ENCODE results near the gene NEK3. TPM values are rescaled to one million over a fixed set of nuclear protein-coding genes. Genes with fewer than 3 reads are reported as not detected.
"Not testable (repeated sequence)": the region's sequence is repeated elsewhere in the genome, so short reads cannot be mapped to it uniquely, and the experiment has no call there.

Gene NEK3
- total RNA-seq = 22.9 to 27.2 TPM (median 24.1 TPM) in 3 replicates

- peak within 1 kb of the TSS; percentile 80 for H3K27ac Mint-ChIP-seq
- H3K4me3 Mint-ChIP-seq = peak within 1 kb of the TSS; percentile 87
- DNase-seq (ENCODE audit: low spot score in 2 of 2, unreplicated experiment in 2 of 2) = peak; percentile 35 to 64
- H3K36me3 Mint-ChIP-seq = no peaks in the 10 kb centered on the region
- no peaks in the 10 kb centered on the region for H3K27me3 Mint-ChIP-seq (ENCODE audit: low read depth)
- TF ChIP-seq CTCF (IDR thresholded peaks at IDR 0.05; ENCODE audit: unreplicated experiment) = no peak
- H3K9me3 Mint-ChIP-seq = no peaks in the 10 kb centered on the region
- peaks cover 21% of the 10 kb centered on the region for H3K4me1 Mint-ChIP-seq
Measured at GRCh38 chr13:52159159-52159982, at the start of gene NEK3. Gene NEK3, minus strand, starts transcription at chr13:52159597. Its CDS starts 3,406 bp downstream, at chr13:52156191.

GRCh38 chr13:52208384-52208783 lies 49.0 kb upstream of the NEK3 start:
- not testable (repeated sequence) for DNase-seq (ENCODE audit: low spot score in 2 of 2, unreplicated experiment in 2 of 2); H3K36me3 Mint-ChIP-seq; H3K9me3 Mint-ChIP-seq; H3K27ac Mint-ChIP-seq; H3K4me3 Mint-ChIP-seq; H3K27me3 Mint-ChIP-seq (ENCODE audit: low read depth); H3K4me1 Mint-ChIP-seq

- H3K36me3 Mint-ChIP-seq; H3K4me3 Mint-ChIP-seq; H3K4me1 Mint-ChIP-seq; H3K27ac Mint-ChIP-seq; H3K27me3 Mint-ChIP-seq (ENCODE audit: low read depth); H3K9me3 Mint-ChIP-seq; DNase-seq (ENCODE audit: low spot score in 2 of 2, unreplicated experiment in 2 of 2): not testable (repeated sequence)
Measured at GRCh38 chr13:52207896-52208295, 48.5 kb upstream of the NEK3 start.

- not testable (repeated sequence) for H3K9me3 Mint-ChIP-seq; H3K4me1 Mint-ChIP-seq; H3K27me3 Mint-ChIP-seq (ENCODE audit: low read depth); H3K4me3 Mint-ChIP-seq; H3K27ac Mint-ChIP-seq; DNase-seq (ENCODE audit: low spot score in 2 of 2, unreplicated experiment in 2 of 2); H3K36me3 Mint-ChIP-seq
Measured at GRCh38 chr13:52207337-52207736, 47.9 kb upstream of the NEK3 start.

GRCh38 chr13:52204546-52204945 lies 45.1 kb upstream of the NEK3 start:
- peaks cover 10% of the 10 kb centered on the region for H3K4me1 Mint-ChIP-seq
- not testable (repeated sequence) for H3K27me3 Mint-ChIP-seq (ENCODE audit: low read depth); H3K9me3 Mint-ChIP-seq; DNase-seq (ENCODE audit: low spot score in 2 of 2, unreplicated experiment in 2 of 2); H3K4me3 Mint-ChIP-seq; H3K36me3 Mint-ChIP-seq; H3K27ac Mint-ChIP-seq

GRCh38 chr13:52203864-52204263 lies 44.5 kb upstream of the NEK3 start:
- not testable (repeated sequence) for H3K36me3 Mint-ChIP-seq; DNase-seq (ENCODE audit: low spot score in 2 of 2, unreplicated experiment in 2 of 2); H3K9me3 Mint-ChIP-seq; H3K27ac Mint-ChIP-seq; H3K4me3 Mint-ChIP-seq; H3K27me3 Mint-ChIP-seq (ENCODE audit: low read depth)
- H3K4me1 Mint-ChIP-seq = peaks cover 10% of the 10 kb centered on the region

GRCh38 chr13:52202506-52202905 lies 43.1 kb upstream of the NEK3 start:
- not testable (repeated sequence) for H3K36me3 Mint-ChIP-seq; H3K9me3 Mint-ChIP-seq; DNase-seq (ENCODE audit: low spot score in 2 of 2, unreplicated experiment in 2 of 2); H3K4me3 Mint-ChIP-seq; H3K27ac Mint-ChIP-seq; H3K27me3 Mint-ChIP-seq (ENCODE audit: low read depth)
- peaks cover 10% of the 10 kb centered on the region for H3K4me1 Mint-ChIP-seq

GRCh38 chr13:52201439-52202193 lies 42.2 kb upstream of the NEK3 start:
- H3K4me3 Mint-ChIP-seq; H3K27me3 Mint-ChIP-seq (ENCODE audit: low read depth); H3K36me3 Mint-ChIP-seq; DNase-seq (ENCODE audit: low spot score in 2 of 2, unreplicated experiment in 2 of 2); H3K27ac Mint-ChIP-seq; H3K9me3 Mint-ChIP-seq: not testable (repeated sequence)
- H3K4me1 Mint-ChIP-seq = peaks cover 10% of the 10 kb centered on the region

GRCh38 chr13:52195401-52195837 lies 36.0 kb upstream of the NEK3 start:
- no peaks in the 10 kb centered on the region for H3K9me3 Mint-ChIP-seq
- peaks cover 2% of the 10 kb centered on the region for H3K36me3 Mint-ChIP-seq
- DNase-seq (ENCODE audit: low spot score in 2 of 2, unreplicated experiment in 2 of 2) = no peak
- H3K27me3 Mint-ChIP-seq (ENCODE audit: low read depth) = no peaks in the 10 kb centered on the region
- no peak overlapping the region for H3K27ac Mint-ChIP-seq
- TF ChIP-seq CTCF (IDR thresholded peaks at IDR 0.05; ENCODE audit: unreplicated experiment) = no peak
- H3K4me1 Mint-ChIP-seq = peaks cover 13% of the 10 kb centered on the region
- peak overlapping the region; percentile 94 for H3K4me3 Mint-ChIP-seq

Data from mesothelial cell of epicardium (in vitro differentiated cells).